Measurements from ENCODE around the gene PLCB2. TPM values are rescaled to one million over a fixed set of nuclear protein-coding genes. Genes with fewer than 3 reads are reported as not detected.

The PLCB2 gene
- polyA plus RNA-seq, 1 donor (not counting 4 experiments of a cell fraction or from before 2014, with no cell fraction given), result 0.73 TPM

- Histone ChIP-seq H3K27ac (ENCODE audit: control insufficient read depth, insufficient read depth, low read length) (no peak overlapping the region), H3K27me3 (ENCODE audit: control insufficient read depth, extremely low read depth, insufficient read depth, low read length) (no peaks in the 10 kb centered on the region)
- DNase-seq (ENCODE audit: low read depth, low spot score), result no peak
Observed at GRCh38 chr15:40323953-40324937, 16.5 kb upstream of the PLCB2 start.

GRCh38 chr15:40323239-40323952 lies 15.7 kb upstream of the PLCB2 start, which contains the start of gene INAFM2:
INAFM2 (plus strand) TSS chr15:40323692; CDS start chr15:40324056, 364 bp downstream.
- no peaks in the 10 kb centered on the region for H3K27me3 ChIP-seq (ENCODE audit: control insufficient read depth, extremely low read depth, insufficient read depth, low read length)
- H3K79me2 ChIP-seq (ENCODE audit: control insufficient read depth, insufficient read depth, low read length), result peaks cover 21% of the 10 kb centered on the region
- H4K20me1 ChIP-seq (ENCODE audit: control insufficient read depth, extremely low read depth, insufficient read depth, low read length), result no peaks in the 10 kb centered on the region
- peak within 1 kb of the TSS; percentile 65 for H3K9ac ChIP-seq (ENCODE audit: control insufficient read depth, extremely low read depth, insufficient read depth, low read length)
- H2AFZ ChIP-seq (ENCODE audit: control insufficient read depth, low read length), result peak within 1 kb of the TSS; percentile 62
- peak within 1 kb of the TSS; percentile 60 for H3K4me2 ChIP-seq (ENCODE audit: control insufficient read depth, extremely low read depth, insufficient read depth, low read depth, low read length)
- H3K36me3 ChIP-seq (ENCODE audit: control insufficient read depth in 2 of 2, extremely low read depth in 1 of 2, insufficient read depth in 2 of 2, low read length in 2 of 2), result peaks cover 0 to 8% of the 10 kb centered on the region in 2 experiments
- no peak for FAIRE-seq
- no peaks in the 10 kb centered on the region for H3K9me1 ChIP-seq (ENCODE audit: control insufficient read depth, extremely low read depth, insufficient read depth, low read length)
- H3K4me1 ChIP-seq (ENCODE audit: control insufficient read depth, extremely low read depth, insufficient read depth, low read length), result peaks cover 39% of the 10 kb centered on the region
- H3K4me3 ChIP-seq (ENCODE audit: control insufficient read depth in 2 of 3, extremely low read depth in 1 of 3, insufficient read depth in 2 of 3, low read depth in 1 of 3, low read length in 3 of 3), result peak within 1 kb of the TSS; percentile 65 to 73 (median 73)
- H3K9me3 ChIP-seq (ENCODE audit: control insufficient read depth, low read depth, low read length), result no peaks in the 10 kb centered on the region
- H3K27ac ChIP-seq (ENCODE audit: control insufficient read depth, insufficient read depth, low read length), result no peak within 1 kb of the TSS
- TF ChIP-seq CTCF (optimal IDR thresholded peaks at IDR 0.05 in 1 of 3, IDR thresholded peaks at IDR 0.05 in 1 of 3, conservative IDR thresholded peaks at IDR 0.05 in 1 of 3; ENCODE audit: extremely low read depth in 1 of 3, insufficient read depth in 2 of 3, low read length in 3 of 3) (peak in 2 of 3 experiments; percentile 40 to 45), EZH2 (IDR thresholded peaks at IDR 0.05; ENCODE audit: low read length) (no peak)
- DNase-seq (ENCODE audit: low read depth, low spot score), result no peak
- dilution Hi-C loops (cut with MboI; ENCODE audit: extremely low pct_ligation_motif_present, low sequenced_read_pairs), result no loop called here

More at GRCh38 chr15:40323953-40324937, 16.5 kb upstream of the PLCB2 start:
- no peaks in the 10 kb centered on the region for H3K9me3 ChIP-seq (ENCODE audit: control insufficient read depth, low read depth, low read length)
- TF ChIP-seq EZH2 (IDR thresholded peaks at IDR 0.05; ENCODE audit: low read length) (no peak), CTCF (optimal IDR thresholded peaks at IDR 0.05 in 1 of 3, IDR thresholded peaks at IDR 0.05 in 1 of 3, conservative IDR thresholded peaks at IDR 0.05 in 1 of 3; ENCODE audit: extremely low read depth in 1 of 3, insufficient read depth in 2 of 3, low read length in 3 of 3) (no peak)
- H3K36me3 ChIP-seq (ENCODE audit: control insufficient read depth in 2 of 2, extremely low read depth in 1 of 2, insufficient read depth in 2 of 2, low read length in 2 of 2), result peaks cover 0 to 10% of the 10 kb centered on the region in 2 experiments
- peaks cover 21% of the 10 kb centered on the region for H3K79me2 ChIP-seq (ENCODE audit: control insufficient read depth, insufficient read depth, low read length)
- H3K4me2 ChIP-seq (ENCODE audit: control insufficient read depth, extremely low read depth, insufficient read depth, low read depth, low read length), result peak overlapping the region; percentile 60
- H2AFZ ChIP-seq (ENCODE audit: control insufficient read depth, low read length), result peak overlapping the region; percentile 62
- peak overlapping the region; percentile 65 for H3K9ac ChIP-seq (ENCODE audit: control insufficient read depth, extremely low read depth, insufficient read depth, low read length)
- FAIRE-seq, result no peak
- H4K20me1 ChIP-seq (ENCODE audit: control insufficient read depth, extremely low read depth, insufficient read depth, low read length), result no peaks in the 10 kb centered on the region
- dilution Hi-C loops (cut with MboI; ENCODE audit: extremely low pct_ligation_motif_present, low sequenced_read_pairs), result no loop called here
- peak overlapping the region; percentile 65 to 73 (median 73) for H3K4me3 ChIP-seq (ENCODE audit: control insufficient read depth in 2 of 3, extremely low read depth in 1 of 3, insufficient read depth in 2 of 3, low read depth in 1 of 3, low read length in 3 of 3)
- H3K9me1 ChIP-seq (ENCODE audit: control insufficient read depth, extremely low read depth, insufficient read depth, low read length), result peaks cover 3% of the 10 kb centered on the region
- peaks cover 45% of the 10 kb centered on the region for H3K4me1 ChIP-seq (ENCODE audit: control insufficient read depth, extremely low read depth, insufficient read depth, low read length)

Measured in keratinocyte (primary cell).